Posterior cingulate gyrus (tissue), 11 donors: ENCODE measurements around the gene SLC30A7.
A peak's percentile ranks its signal among the peaks of the same experiment; 100 is the strongest.
"Not testable (repeated sequence)": the region's sequence is repeated elsewhere in the genome, so short reads cannot be mapped to it uniquely, and the experiment has no call there.

Source experiments
- DNase-seq, 10 donors: peaks; one replicate each; pipeline versions ENCODE4 v3.0.0 to v3.0.0-alpha.2; 2020 to 2021; ENCODE audit warnings: mixed read lengths in 3 of 10
- intact Hi-C: fragments of 100-400 bp; cut with DNase I; formaldehyde crosslinking; loops from one replicate; pipeline ENCODE4 v1.15.1; 2023

Gene SLC30A7

GRCh38 chr1:100933555-100933954, 37.7 kb downstream of the SLC30A7 start:
- DNase-seq, intact Hi-C loops: not testable (repeated sequence)

- intact Hi-C loops = no loop called here
Measured at GRCh38 chr1:100936194-100936967, 40.5 kb downstream of the SLC30A7 start.

GRCh38 chr1:100941098-100941527, 45.2 kb downstream of the SLC30A7 start:
- no peak for DNase-seq
- intact Hi-C loops = no loop called here

More at GRCh38 chr1:100936194-100936967, 40.5 kb downstream of the SLC30A7 start:
- no peak for DNase-seq

GRCh38 chr1:100941580-100942216, 45.8 kb downstream of the SLC30A7 start:
- intact Hi-C loops = no loop called here
- DNase-seq = no peak

GRCh38 chr1:100942304-100943046, 46.6 kb downstream of the SLC30A7 start:
- no peak for DNase-seq
- intact Hi-C loops = no loop called here

- no peak for DNase-seq
- intact Hi-C loops = no loop called here
Measured at GRCh38 chr1:100943533-100943932, 47.6 kb downstream of the SLC30A7 start.

GRCh38 chr1:100946064-100946463, 50.2 kb downstream of the SLC30A7 start:
- DNase-seq, intact Hi-C loops: not testable (repeated sequence)

GRCh38 chr1:100947816-100948215, 51.9 kb downstream of the SLC30A7 start:
- intact Hi-C loops, DNase-seq: not testable (repeated sequence)

- DNase-seq, intact Hi-C loops: not testable (repeated sequence)
Measured at GRCh38 chr1:100948721-100949405, 53.0 kb downstream of the SLC30A7 start.

GRCh38 chr1:100949515-100950158, 53.7 kb downstream of the SLC30A7 start:
- intact Hi-C loops = not testable (repeated sequence)
- DNase-seq = peak in 1 of 10 donors; percentile 65

GRCh38 chr1:100950337-100950736, 54.4 kb downstream of the SLC30A7 start:
- intact Hi-C loops = no loop called here

GRCh38 chr1:100950781-100951180, 54.9 kb downstream of the SLC30A7 start:
- DNase-seq = no peak
- intact Hi-C loops = no loop called here

More at GRCh38 chr1:100950337-100950736, 54.4 kb downstream of the SLC30A7 start:
- no peak for DNase-seq

- no peak for DNase-seq
- intact Hi-C loops = no loop called here
Measured at GRCh38 chr1:100952104-100952745, 56.3 kb downstream of the SLC30A7 start.

- DNase-seq, intact Hi-C loops: not testable (repeated sequence)
Measured at GRCh38 chr1:100952970-100953369, 57.1 kb downstream of the SLC30A7 start.

GRCh38 chr1:100953960-100954730, 58.3 kb downstream of the SLC30A7 start:
- intact Hi-C loops = no loop called here

GRCh38 chr1:100955322-100955721, 59.4 kb downstream of the SLC30A7 start:
- intact Hi-C loops = no loop called here
- DNase-seq = no peak

More at GRCh38 chr1:100953960-100954730, 58.3 kb downstream of the SLC30A7 start:
- no peak for DNase-seq

- intact Hi-C loops = no loop called here
- DNase-seq = no peak
Measured at GRCh38 chr1:100959502-100960060, 63.7 kb downstream of the SLC30A7 start.

- intact Hi-C loops = no loop called here
- no peak for DNase-seq
Measured at GRCh38 chr1:100960098-100960497, 64.2 kb downstream of the SLC30A7 start.
